H1 (cell line): ENCODE data around the gene DOCK6. TPM values are rescaled to one million over a fixed set of nuclear protein-coding genes. Genes with fewer than 3 reads are reported as not detected.

ENCODE experiments used
- CTCF ChIA-PET: fragments of 300-600 bp; sonication (Branson Sonifier 250); formaldehyde crosslinking; loops from one replicate; lab custom pipeline; 2021; ENCODE audit not compliant: partially characterized antibody; lab: Charles Lee
- POLR2A ChIA-PET: fragments of 300-600 bp; sonication (Branson Sonifier 250); formaldehyde crosslinking; loops from one replicate; lab custom pipeline; 2021; ENCODE audit warnings: inconsistent platforms; ENCODE audit not compliant: partially characterized antibody; lab: Charles Lee
- DNase-seq, 2 experiments: peaks; one replicate each; pipeline versions ENCODE4 v3.0.0 to v3.0.0-alpha.2; 2010 to 2022; ENCODE audit warnings: low spot score in 2 of 2, low read depth in 1 of 2, mixed read lengths in 1 of 2
- FAIRE-seq: peaks from 2 replicates; lab custom pipeline; 2011; peaks lifted over from hg19 to GRCh38; lab: Jason Lieb, UNC
- H2AFZ ChIP-seq: 2 replicates; pipeline ENCODE4 v1.8.1; 2012; ENCODE audit warnings: low read length, inconsistent platforms
- H2AK5ac ChIP-seq: 2 replicates; pipeline ENCODE4 v1.6.1; 2013; ENCODE audit warnings: low read depth, low read length
- H2BK120ac ChIP-seq: replicated peaks from 2 replicates; pipeline ENCODE3; 2013; ENCODE audit warnings: low read depth, low read length, inconsistent platforms
- H2BK12ac ChIP-seq: 2 replicates; pipeline ENCODE4 v1.6.1; 2013; ENCODE audit warnings: low read depth, low read length
- H2BK15ac ChIP-seq: 2 replicates; pipeline ENCODE4 v1.6.1; 2013; ENCODE audit warnings: low read length
- H2BK20ac ChIP-seq: 2 replicates; pipeline ENCODE4 v1.6.1; 2013; ENCODE audit warnings: low read length
- H2BK5ac ChIP-seq: 2 replicates; pipeline ENCODE4 v1.6.1; 2013; ENCODE audit warnings: low read depth, low read length
- H3K14ac ChIP-seq: 2 replicates; pipeline ENCODE4 v1.6.1; 2013; ENCODE audit warnings: inconsistent platforms; ENCODE audit not compliant: insufficient read length
- H3K18ac ChIP-seq: 2 replicates; pipeline ENCODE4 v1.6.1; 2013; ENCODE audit warnings: low read length; ENCODE audit errors: extremely low read depth
- H3K23ac ChIP-seq: 2 replicates; pipeline ENCODE4 v1.6.1; 2013; ENCODE audit warnings: inconsistent platforms; ENCODE audit not compliant: insufficient read length
- H3K23me2 ChIP-seq: 2 replicates; pipeline ENCODE4 v1.6.1; 2013; ENCODE audit warnings: low read depth, low read length
- H3K27ac ChIP-seq: 2 replicates; pipeline ENCODE4 v1.6.1; 2011; ENCODE audit warnings: low read depth, low read length, inconsistent platforms
- H3K27me3 ChIP-seq, 4 experiments: replicated peaks in 1 of 4; 1 replicate in 1 of 4; 2 replicates in 3 of 4; pipeline versions ENCODE4 v1.6.1 to v1.8.1; 2011 to 2013; ENCODE audit warnings: low read length in 3 of 4, mild to moderate bottlenecking in 3 of 4, inconsistent platforms in 2 of 4, mixed read lengths in 2 of 4, moderate library complexity in 1 of 4; ENCODE audit not compliant: control insufficient read depth in 3 of 4, insufficient read depth in 3 of 4; ENCODE audit errors: extremely low read depth in 1 of 4
- H3K36me3 ChIP-seq, 4 experiments: 2 replicates each; pipeline versions ENCODE4 v1.6.1 to v1.8.1; 2011 to 2013; ENCODE audit warnings: mild to moderate bottlenecking in 4 of 4, low read length in 3 of 4, moderate library complexity in 2 of 4, control low read depth in 1 of 4, inconsistent platforms in 1 of 4; ENCODE audit not compliant: insufficient read depth in 4 of 4, control insufficient read depth in 2 of 4
- H3K4ac ChIP-seq: replicated peaks from 2 replicates; pipeline ENCODE3; 2013; ENCODE audit warnings: low read length, low read depth, mixed read lengths, inconsistent platforms; ENCODE audit not compliant: insufficient read length
- H3K4me1 ChIP-seq, 4 experiments: replicated peaks in 1 of 4; 1 replicate in 1 of 4; 2 replicates in 3 of 4; pipeline versions ENCODE4 v1.6.1 to v1.8.1; 2011 to 2013; ENCODE audit warnings: low read length in 3 of 4, inconsistent platforms in 2 of 4, mixed read lengths in 1 of 4; ENCODE audit not compliant: insufficient read depth in 4 of 4, control insufficient read depth in 3 of 4
- H3K4me2 ChIP-seq, 2 experiments: 2 replicates each; pipeline versions ENCODE4 v1.6.1 to v1.8.1; 2011 to 2013; ENCODE audit warnings: low read depth in 2 of 2, low read length in 2 of 2, control low read depth in 1 of 2, inconsistent platforms in 1 of 2, mild to moderate bottlenecking in 1 of 2; ENCODE audit not compliant: insufficient read depth in 1 of 2
- H3K4me3 ChIP-seq, 4 experiments: fragments of 200-600, 300-600 bp in 1 of 4; sonication (generic), shearing (Covaris generic), sonication (Bioruptor Twin) in 1 of 4; 2 replicates each; pipeline versions ENCODE4 v1.5.1 to v1.8.1; 2011 to 2016; ENCODE audit warnings: low read length in 4 of 4, low read depth in 3 of 4, control low read depth in 2 of 4, inconsistent platforms in 2 of 4, mild to moderate bottlenecking in 2 of 4, mixed read lengths in 1 of 4, moderate library complexity in 1 of 4; ENCODE audit not compliant: insufficient read depth in 2 of 4; ENCODE audit errors: extremely low read depth in 1 of 4
- H3K56ac ChIP-seq: replicated peaks from 2 replicates; pipeline ENCODE3; 2013; ENCODE audit warnings: low read depth, mild to moderate bottlenecking, mixed read lengths, low read length, inconsistent platforms; ENCODE audit not compliant: insufficient read length
- H3K79me1 ChIP-seq: 2 replicates; pipeline ENCODE4 v1.6.1; 2013; ENCODE audit warnings: low read depth, low read length, control low read depth
- H3K79me2 ChIP-seq, 2 experiments: 2 replicates each; pipeline versions ENCODE4 v1.6.1 to v1.8.1; 2012 to 2013; ENCODE audit warnings: low read length in 2 of 2, mild to moderate bottlenecking in 2 of 2, inconsistent platforms in 1 of 2; ENCODE audit not compliant: insufficient read depth in 2 of 2, control insufficient read depth in 1 of 2
- H3K9ac ChIP-seq, 4 experiments: replicated peaks in 1 of 4; 1 replicate in 1 of 4; 2 replicates in 3 of 4; pipeline versions ENCODE4 v1.6.1 to v1.8.1; 2011 to 2013; ENCODE audit warnings: low read depth in 3 of 4, low read length in 3 of 4, control low read depth in 2 of 4, mild to moderate bottlenecking in 2 of 4, moderate library complexity in 2 of 4, inconsistent platforms in 1 of 4; ENCODE audit errors: extremely low read depth in 1 of 4
- H3K9me3 ChIP-seq, 2 experiments: 2 replicates each; pipeline versions ENCODE4 v1.6.1 to v1.8.1; 2012 to 2013; ENCODE audit warnings: mild to moderate bottlenecking in 2 of 2, moderate library complexity in 2 of 2, control low read depth in 1 of 2, inconsistent platforms in 1 of 2, low read depth in 1 of 2, low read length in 1 of 2, mixed read lengths in 1 of 2; ENCODE audit not compliant: insufficient read depth in 2 of 2
- H4K20me1 ChIP-seq, 2 experiments: replicated peaks in 1 of 2; 2 replicates each; pipeline versions ENCODE3 to v1.8.1; 2011 to 2013; ENCODE audit warnings: inconsistent platforms in 2 of 2, low read length in 2 of 2, mild to moderate bottlenecking in 1 of 2; ENCODE audit not compliant: insufficient read depth in 2 of 2, control insufficient read depth in 1 of 2
- H4K5ac ChIP-seq: 2 replicates; pipeline ENCODE4 v1.6.1; 2013; ENCODE audit warnings: low read length, low read depth, mixed read lengths, inconsistent platforms; ENCODE audit not compliant: insufficient read length
- H4K8ac ChIP-seq: 2 replicates; pipeline ENCODE4 v1.8.0; 2013; ENCODE audit warnings: mild to moderate bottlenecking, moderate library complexity, low read length, inconsistent platforms; ENCODE audit not compliant: insufficient read depth; ENCODE audit errors: extremely low read depth
- H4K91ac ChIP-seq: replicated peaks from 2 replicates; pipeline ENCODE3; 2013; ENCODE audit warnings: low read length, mixed read lengths, inconsistent platforms; ENCODE audit not compliant: insufficient read length
- TAF1 ChIP-seq: IDR thresholded peaks from 2 replicates; pipeline ENCODE4 v1.6.1; 2011; ENCODE audit warnings: mild to moderate bottlenecking, low read depth, low read length
- WGBS, 2 experiments: shearing (Covaris generic) in 1 of 2; methylation state at CpG; one replicate each; pipeline versions ENCODE4 v1.1.6 to v1.1.7; 2013 to 2015; ENCODE audit warnings: low lambda C conversion rate in 2 of 2, mixed read lengths in 2 of 2, inconsistent platforms in 1 of 2, low coverage in 1 of 2, missing lambda C conversion rate in 1 of 2; ENCODE audit not compliant: insufficient replicate concordance in 2 of 2, insufficient coverage in 1 of 2, insufficient read length in 1 of 2; ENCODE audit errors: extremely low coverage in 1 of 2, missing lambda C conversion rate in 1 of 2; 5-methylcytosine and 5-hydroxymethylcytosine counted together
- polyA plus RNA-seq, 7 experiments: library from polyadenylated mRNA; depleted of rRNA in 3 of 7; stranded (reverse) in 5 of 7; unstranded in 2 of 7; fragments of >200 nt in 5 of 7; fragments of 200-250 nt in 2 of 7; gene quantifications; 1 replicate in 5 of 7; 2 replicates in 1 of 7; 4 replicates in 1 of 7; pipeline versions ENCODE4 v1.2.1 to v1.2.3, GENCODE V29; 2011 to 2013; ENCODE audit warnings: missing spikeins in 2 of 7, mixed read lengths in 2 of 7
- total RNA-seq: library from RNA; stranded (reverse); fragmentation: NEBNext Ultra II Directional; extraction: Animal tissue kit (Norgen Biotek cat#: 25700); gene quantifications from 2 replicates; pipeline ENCODE4 v1.2.1, GENCODE V29; 2021

The DOCK6 gene
- total and polyA plus RNA-seq, 2 of the 8 experiments (the other 6 are each of a cell fraction or from before 2014, with no cell fraction given): 25.5 to 54.7 TPM

GRCh38 chr19:11177592-11177991 is 84.7 kb downstream of the DOCK6 start:
- DNase-seq (no peak), FAIRE-seq (no peak)
- Histone ChIP-seq H3K23me2 (no peaks in the 10 kb centered on the region), H3K4me3 (no peak overlapping the region), H3K23ac (no peak overlapping the region), H2BK120ac (no peak overlapping the region), H3K4me1 (peaks cover 0 to 3% (median 2%) of the 10 kb centered on the region in 4 experiments; a peak in 2 of 7 replicates), H2AFZ (no peak overlapping the region), H4K5ac (no peak overlapping the region), H2BK15ac (no peak overlapping the region), H3K9ac (no peak overlapping the region), H3K4ac (no peak overlapping the region), H4K91ac (no peak overlapping the region), H2BK20ac (no peak overlapping the region), H3K27me3 (no peaks in the 10 kb centered on the region), H3K9me3 (no peaks in the 10 kb centered on the region), H3K79me2 (no peaks in the 10 kb centered on the region), H2BK12ac (no peak overlapping the region), H3K56ac (no peak overlapping the region), H3K18ac (no peak overlapping the region), H4K20me1 (no peaks in the 10 kb centered on the region), H2AK5ac (no peak overlapping the region), H3K79me1 (no peaks in the 10 kb centered on the region; the same call in 1 of the 2 replicates), H2BK5ac (no peak overlapping the region), H3K36me3 (peaks cover 0 to 24% (median 12%) of the 10 kb centered on the region in 4 experiments; a peak in 6 of 8 replicates), H4K8ac (no peak overlapping the region), H3K27ac (no peak overlapping the region), H3K4me2 (no peak overlapping the region), H3K14ac (no peak overlapping the region)
- POLR2A ChIA-PET: interaction anchor here (0.6 to 1.2 kb wide), 2 partner anchors 13 to 23 kb away, joined by 3 to 6 read pairs; no protein-coding TSS in a partner anchor
- WGBS, 2 experiments: 94% methylated on average over 9 of the region's 9 CpGs; no CpG with 5 or more reads in 1 of the 2 experiments
- CTCF ChIA-PET: interaction anchor here (0.9 to 1.5 kb wide), 4 partner anchors 40 to 141 kb away, joined by 3 to 4 read pairs (median 3); partner anchors contain the start of gene DOCK6
- TF ChIP-seq TAF1: no peak
